Neural progenitor cell (in vitro differentiated cells): ENCODE results near the gene ADGRD1. TPM values are rescaled to one million over a fixed set of nuclear protein-coding genes. Genes with fewer than 3 reads are reported as not detected.

Source experiments
- DNase-seq: peaks from one replicate; pipeline ENCODE4 v3.0.0-alpha.2; 2016; ENCODE audit warnings: low spot score
- H2AFZ ChIP-seq: fragments of 200-600 bp; sonication (generic); replicated peaks from 2 replicates; pipeline ENCODE4 v1.6.1; 2016; ENCODE audit warnings: antibody characterized with exemption
- H3F3A ChIP-seq: fragments of 200-600 bp; sonication (generic); 2 replicates; pipeline ENCODE4 v1.6.1; 2016; ENCODE audit warnings: antibody characterized with exemption, low read depth
- H3K27ac ChIP-seq: fragments of 200-600 bp; sonication (generic); 2 replicates; pipeline ENCODE4 v1.5.1; 2016; ENCODE audit warnings: mild to moderate bottlenecking
- H3K27me3 ChIP-seq: fragments of 200-600 bp; sonication (generic); 2 replicates; pipeline ENCODE4 v1.6.1; 2016; ENCODE audit warnings: mild to moderate bottlenecking, moderate library complexity
- H3K36me3 ChIP-seq: fragments of 200-600 bp; sonication (generic); 2 replicates; pipeline ENCODE4 v1.5.1; 2016
- H3K4me1 ChIP-seq: fragments of 200-600 bp; sonication (generic); 2 replicates; pipeline ENCODE4 v1.6.1; 2016; ENCODE audit warnings: mixed run types
- H3K4me2 ChIP-seq: fragments of 200-600 bp; sonication (generic); 2 replicates; pipeline ENCODE4 v1.6.1; 2016
- H3K4me3 ChIP-seq: fragments of 200-600 bp; sonication (generic); 2 replicates; pipeline ENCODE4 v1.5.1; 2016
- H3K79me2 ChIP-seq: fragments of 200-600 bp; sonication (generic); 2 replicates; pipeline ENCODE4 v1.6.1; 2016; ENCODE audit warnings: low read depth
- H3K9ac ChIP-seq: fragments of 200-600 bp; sonication (generic); 2 replicates; pipeline ENCODE4 v1.6.1; 2016
- H3K9me3 ChIP-seq: fragments of 200-600 bp; sonication (generic); 2 replicates; pipeline ENCODE4 v1.5.1; 2016; ENCODE audit warnings: low read depth
- H4K20me1 ChIP-seq: fragments of 200-600 bp; sonication (generic); 2 replicates; pipeline ENCODE4 v1.6.1; 2016; ENCODE audit warnings: low read depth
- H3K27ac Mint-ChIP-seq: 3 replicates; pipeline ENCODE4 v1.8.0; 2021; ENCODE audit warnings: mixed read lengths
- H3K27me3 Mint-ChIP-seq: 2 replicates; pipeline ENCODE4 v1.8.0; 2022; ENCODE audit warnings: low read depth, mild to moderate bottlenecking, inconsistent platforms, moderate library complexity, mixed read lengths; ENCODE audit not compliant: insufficient read depth
- H3K36me3 Mint-ChIP-seq: 3 replicates; pipeline ENCODE4 v1.8.0; 2021; ENCODE audit warnings: mixed read lengths
- H3K4me1 Mint-ChIP-seq: 3 replicates; pipeline ENCODE4 v1.8.0; 2021; ENCODE audit warnings: mixed read lengths
- H3K4me3 Mint-ChIP-seq: 3 replicates; pipeline ENCODE4 v1.8.0; 2021; ENCODE audit warnings: mild to moderate bottlenecking, moderate library complexity, mixed read lengths
- H3K9me3 Mint-ChIP-seq: 3 replicates; pipeline ENCODE4 v1.8.0; 2020; ENCODE audit warnings: mixed read lengths
- CTCF ChIP-seq: fragments of 200-600 bp; sonication (generic); IDR thresholded peaks from 2 replicates; pipeline ENCODE4 v1.5.1; 2017; ENCODE audit warnings: antibody characterized with exemption, mild to moderate bottlenecking
- EZH2 ChIP-seq: fragments of 200-600 bp; sonication (generic); IDR thresholded peaks from 2 replicates; pipeline ENCODE4 v1.6.1; 2017; ENCODE audit warnings: antibody characterized with exemption, mild to moderate bottlenecking, moderate library complexity
- EZH2phosphoT487 ChIP-seq: fragments of 200-600 bp; sonication (generic); IDR thresholded peaks from 2 replicates; pipeline ENCODE4 v1.6.1; 2017; ENCODE audit warnings: antibody characterized with exemption
- total RNA-seq: library from RNA; depleted of rRNA; stranded (reverse); fragments of >200 nt; gene quantifications from 2 replicates; pipeline ENCODE4 v1.2.3, GENCODE V29; 2015; ENCODE audit warnings: low replicate concordance

Gene ADGRD1
- total RNA-seq, 1 donor from 2014 or later: not detected

- Histone ChIP-seq H3K4me3 (no peak overlapping the region), H3K36me3 (no peaks in the 10 kb centered on the region), H3K4me1 (no peaks in the 10 kb centered on the region), H2AFZ (no peak overlapping the region), H3K27me3 (no peaks in the 10 kb centered on the region), H3K79me2 (no peaks in the 10 kb centered on the region), H4K20me1 (no peaks in the 10 kb centered on the region), H3K9me3 (no peaks in the 10 kb centered on the region), H3K9ac (no peak overlapping the region), H3K4me2 (no peak overlapping the region), H3K27ac (no peak overlapping the region), H3F3A (no peaks in the 10 kb centered on the region)
- Mint-ChIP-seq H3K4me3 (no peak overlapping the region), H3K9me3 (no peaks in the 10 kb centered on the region), H3K4me1 (peaks cover 21% of the 10 kb centered on the region), H3K27ac (no peak overlapping the region), H3K27me3 (peaks cover 4% of the 10 kb centered on the region), H3K36me3 (no peaks in the 10 kb centered on the region)
- no peak for DNase-seq
- TF ChIP-seq EZH2 (no peak), CTCF (no peak), EZH2phosphoT487 (no peak)
Observed at GRCh38 chr12:131052063-131052781, 98.5 kb downstream of the ADGRD1 start.

GRCh38 chr12:131052929-131053328, 99.2 kb downstream of the ADGRD1 start:
- H3K36me3 Mint-ChIP-seq: no peaks in the 10 kb centered on the region
- H2AFZ ChIP-seq: no peak overlapping the region
- H3K9me3 ChIP-seq: no peaks in the 10 kb centered on the region
- no peaks in the 10 kb centered on the region for H3K9me3 Mint-ChIP-seq
- peaks cover 4% of the 10 kb centered on the region for H3K27me3 Mint-ChIP-seq
- H3K27ac ChIP-seq: no peak overlapping the region
- H3K9ac ChIP-seq: no peak overlapping the region
- H3K4me2 ChIP-seq: no peak overlapping the region
- TF ChIP-seq EZH2 (no peak), EZH2phosphoT487 (no peak)
- no peaks in the 10 kb centered on the region for H3K36me3 ChIP-seq
- H3K27ac Mint-ChIP-seq: no peak overlapping the region
- H3K4me1 Mint-ChIP-seq: peaks cover 21% of the 10 kb centered on the region
- no peak overlapping the region for H3K4me3 ChIP-seq
- no peaks in the 10 kb centered on the region for H3K4me1 ChIP-seq
- no peak for DNase-seq
- H3F3A ChIP-seq: no peaks in the 10 kb centered on the region
- H3K79me2 ChIP-seq: no peaks in the 10 kb centered on the region
- H3K27me3 ChIP-seq: no peaks in the 10 kb centered on the region
- no peaks in the 10 kb centered on the region for H4K20me1 ChIP-seq
- no peak overlapping the region for H3K4me3 Mint-ChIP-seq

GRCh38 chr12:131053567-131053966, 99.9 kb downstream of the ADGRD1 start:
- Mint-ChIP-seq H3K9me3 (no peaks in the 10 kb centered on the region), H3K36me3 (no peaks in the 10 kb centered on the region), H3K27ac (no peak overlapping the region), H3K4me1 (peaks cover 17% of the 10 kb centered on the region), H3K4me3 (no peak overlapping the region), H3K27me3 (peaks cover 4% of the 10 kb centered on the region)
- no peak for DNase-seq
- no peak overlapping the region for H3K27ac ChIP-seq
- H3K9me3 ChIP-seq: no peaks in the 10 kb centered on the region
- no peak overlapping the region for H3K4me2 ChIP-seq
- no peaks in the 10 kb centered on the region for H3K4me1 ChIP-seq
- no peaks in the 10 kb centered on the region for H3K79me2 ChIP-seq
- no peak overlapping the region for H2AFZ ChIP-seq
- H3K27me3 ChIP-seq: no peaks in the 10 kb centered on the region
- no peak overlapping the region for H3K9ac ChIP-seq
- TF ChIP-seq CTCF (no peak), EZH2phosphoT487 (no peak), EZH2 (no peak)
- H4K20me1 ChIP-seq: no peaks in the 10 kb centered on the region
- H3K4me3 ChIP-seq: no peak overlapping the region
- no peaks in the 10 kb centered on the region for H3K36me3 ChIP-seq
- H3F3A ChIP-seq: no peaks in the 10 kb centered on the region

GRCh38 chr12:131054345-131055092, 100.8 kb downstream of the ADGRD1 start:
- DNase-seq: no peak
- no peaks in the 10 kb centered on the region for H3K79me2 ChIP-seq
- no peaks in the 10 kb centered on the region for H3K27me3 ChIP-seq
- H3K4me2 ChIP-seq: no peak overlapping the region
- H3K9ac ChIP-seq: no peak overlapping the region
- no peak overlapping the region for H3K27ac ChIP-seq
- TF ChIP-seq CTCF (no peak), EZH2phosphoT487 (no peak), EZH2 (no peak)
- no peaks in the 10 kb centered on the region for H3F3A ChIP-seq
- H3K4me3 Mint-ChIP-seq: no peak overlapping the region
- H4K20me1 ChIP-seq: no peaks in the 10 kb centered on the region
- no peak overlapping the region for H3K4me3 ChIP-seq
- peaks cover 12% of the 10 kb centered on the region for H3K4me1 Mint-ChIP-seq
- no peaks in the 10 kb centered on the region for H3K36me3 ChIP-seq
- no peaks in the 10 kb centered on the region for H3K9me3 Mint-ChIP-seq
- H3K27me3 Mint-ChIP-seq: peaks cover 4% of the 10 kb centered on the region
- no peak overlapping the region for H2AFZ ChIP-seq
- no peaks in the 10 kb centered on the region for H3K36me3 Mint-ChIP-seq
- H3K9me3 ChIP-seq: no peaks in the 10 kb centered on the region
- H3K4me1 ChIP-seq: no peaks in the 10 kb centered on the region
- no peak overlapping the region for H3K27ac Mint-ChIP-seq
